ENCODE results near the gene EPB41L1.

EPB41L1 gene

GRCh38 chr20:36116807-36117441 is 37.6 kb upstream of the EPB41L1 start:
- peak; percentile 64 for DNase-seq (ENCODE audit: low read depth)
- TF ChIP-seq, protein P1, sequence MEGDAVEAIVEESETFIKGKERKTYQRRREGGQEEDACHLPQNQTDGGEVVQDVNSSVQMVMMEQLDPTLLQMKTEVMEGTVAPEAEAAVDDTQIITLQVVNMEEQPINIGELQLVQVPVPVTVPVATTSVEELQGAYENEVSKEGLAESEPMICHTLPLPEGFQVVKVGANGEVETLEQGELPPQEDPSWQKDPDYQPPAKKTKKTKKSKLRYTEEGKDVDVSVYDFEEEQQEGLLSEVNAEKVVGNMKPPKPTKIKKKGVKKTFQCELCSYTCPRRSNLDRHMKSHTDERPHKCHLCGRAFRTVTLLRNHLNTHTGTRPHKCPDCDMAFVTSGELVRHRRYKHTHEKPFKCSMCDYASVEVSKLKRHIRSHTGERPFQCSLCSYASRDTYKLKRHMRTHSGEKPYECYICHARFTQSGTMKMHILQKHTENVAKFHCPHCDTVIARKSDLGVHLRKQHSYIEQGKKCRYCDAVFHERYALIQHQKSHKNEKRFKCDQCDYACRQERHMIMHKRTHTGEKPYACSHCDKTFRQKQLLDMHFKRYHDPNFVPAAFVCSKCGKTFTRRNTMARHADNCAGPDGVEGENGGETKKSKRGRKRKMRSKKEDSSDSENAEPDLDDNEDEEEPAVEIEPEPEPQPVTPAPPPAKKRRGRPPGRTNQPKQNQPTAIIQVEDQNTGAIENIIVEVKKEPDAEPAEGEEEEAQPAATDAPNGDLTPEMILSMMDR (IDR thresholded peaks at IDR 0.05; ENCODE audit: low read length, missing control alignments) = no peak
- no peak overlapping the region for H3K4me3 ChIP-seq (replicated peaks; ENCODE audit: low read depth, low read length)

- no peak overlapping the region for H3K4me3 ChIP-seq (replicated peaks; ENCODE audit: low read depth, low read length)
- TF ChIP-seq, protein P1 (IDR thresholded peaks at IDR 0.05; ENCODE audit: low read length, missing control alignments) = no peak
- DNase-seq (ENCODE audit: low read depth) = no peak
Measured at GRCh38 chr20:36117638-36118037, 36.9 kb upstream of the EPB41L1 start.

DNA sequence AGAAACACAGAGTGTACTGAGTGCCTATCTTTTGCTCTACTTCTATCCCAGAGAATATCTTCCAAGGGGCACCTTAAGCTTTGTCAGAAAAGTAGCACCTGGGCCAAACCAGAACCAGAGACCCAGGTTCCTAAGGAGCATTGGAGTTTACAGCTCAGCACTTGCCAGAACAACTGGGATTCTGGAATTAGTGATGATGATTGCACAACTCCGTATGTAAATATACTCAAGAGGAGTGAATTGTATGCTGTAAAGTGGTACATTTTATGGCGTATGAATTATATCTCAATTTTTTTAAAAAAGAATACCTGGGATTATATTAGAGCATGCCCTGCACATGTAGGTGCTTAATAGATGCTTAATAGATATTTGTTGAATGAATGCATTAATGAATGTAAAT is 36.2 kb upstream of the EPB41L1 start:
- DNase-seq (ENCODE audit: low read depth) = no peak
- H3K4me3 ChIP-seq (replicated peaks; ENCODE audit: low read depth, low read length) = no peak overlapping the region
- TF ChIP-seq, protein P1 (IDR thresholded peaks at IDR 0.05; ENCODE audit: low read length, missing control alignments) = no peak

- H3K4me3 ChIP-seq (replicated peaks; ENCODE audit: low read depth, low read length) = no peak overlapping the region
- DNase-seq (ENCODE audit: low read depth) = no peak
- TF ChIP-seq, protein P1 (IDR thresholded peaks at IDR 0.05; ENCODE audit: low read length, missing control alignments) = no peak
Measured at GRCh38 chr20:36119537-36119936, 35.0 kb upstream of the EPB41L1 start.

DNA sequence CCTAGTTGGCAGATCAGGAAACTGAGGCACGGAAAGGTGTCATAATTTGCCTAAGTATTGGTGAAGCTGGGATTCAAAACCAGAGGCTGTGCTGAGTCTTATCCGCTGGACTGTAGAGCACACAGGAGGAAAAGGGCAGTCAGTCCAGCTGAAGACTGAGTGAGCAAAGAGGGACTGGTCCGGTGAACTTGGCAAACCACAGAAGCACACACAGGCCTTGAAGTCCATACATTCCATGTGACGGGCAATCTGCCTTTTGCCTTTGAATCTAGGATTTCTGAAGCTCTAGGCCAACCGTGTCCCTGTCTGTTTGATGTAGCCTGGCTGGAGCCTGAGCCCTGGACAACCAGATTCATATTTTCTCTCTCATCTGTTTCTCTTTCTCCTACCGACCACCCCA is 34.3 kb upstream of the EPB41L1 start:
- no peak overlapping the region for H3K4me3 ChIP-seq (replicated peaks; ENCODE audit: low read depth, low read length)
- TF ChIP-seq, protein P1 (IDR thresholded peaks at IDR 0.05; ENCODE audit: low read length, missing control alignments) = no peak
- DNase-seq (ENCODE audit: low read depth) = no peak

GRCh38 chr20:36120991-36121390 is 33.5 kb upstream of the EPB41L1 start:
- no peak overlapping the region for H3K4me3 ChIP-seq (replicated peaks; ENCODE audit: low read depth, low read length)
- no peak for DNase-seq (ENCODE audit: low read depth)
- TF ChIP-seq, protein P1 (IDR thresholded peaks at IDR 0.05; ENCODE audit: low read length, missing control alignments) = no peak

Measured in fibroblast of pulmonary artery (primary cell).